ENCODE measurements around the gene BLOC1S5.

DNA sequence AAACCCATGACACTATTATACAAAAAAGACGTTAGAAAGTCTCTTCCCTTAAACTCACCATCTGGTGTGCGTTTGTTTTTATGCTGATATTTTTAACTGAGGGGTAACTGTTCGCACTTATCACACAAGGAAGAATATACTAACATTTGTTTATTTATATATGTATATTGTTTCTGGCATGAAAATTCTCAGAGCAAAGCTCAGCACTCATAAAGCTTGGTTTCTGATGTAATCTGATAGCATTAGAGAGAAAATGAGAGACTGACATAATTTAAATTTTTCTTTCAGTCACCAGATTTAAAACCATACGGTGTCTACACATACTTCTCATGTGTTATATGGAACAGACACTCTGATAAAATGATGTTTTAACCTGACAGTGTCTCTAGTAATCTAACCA is 6.9 kb downstream of the BLOC1S5 start:
- TF ChIP-seq, protein P1, sequence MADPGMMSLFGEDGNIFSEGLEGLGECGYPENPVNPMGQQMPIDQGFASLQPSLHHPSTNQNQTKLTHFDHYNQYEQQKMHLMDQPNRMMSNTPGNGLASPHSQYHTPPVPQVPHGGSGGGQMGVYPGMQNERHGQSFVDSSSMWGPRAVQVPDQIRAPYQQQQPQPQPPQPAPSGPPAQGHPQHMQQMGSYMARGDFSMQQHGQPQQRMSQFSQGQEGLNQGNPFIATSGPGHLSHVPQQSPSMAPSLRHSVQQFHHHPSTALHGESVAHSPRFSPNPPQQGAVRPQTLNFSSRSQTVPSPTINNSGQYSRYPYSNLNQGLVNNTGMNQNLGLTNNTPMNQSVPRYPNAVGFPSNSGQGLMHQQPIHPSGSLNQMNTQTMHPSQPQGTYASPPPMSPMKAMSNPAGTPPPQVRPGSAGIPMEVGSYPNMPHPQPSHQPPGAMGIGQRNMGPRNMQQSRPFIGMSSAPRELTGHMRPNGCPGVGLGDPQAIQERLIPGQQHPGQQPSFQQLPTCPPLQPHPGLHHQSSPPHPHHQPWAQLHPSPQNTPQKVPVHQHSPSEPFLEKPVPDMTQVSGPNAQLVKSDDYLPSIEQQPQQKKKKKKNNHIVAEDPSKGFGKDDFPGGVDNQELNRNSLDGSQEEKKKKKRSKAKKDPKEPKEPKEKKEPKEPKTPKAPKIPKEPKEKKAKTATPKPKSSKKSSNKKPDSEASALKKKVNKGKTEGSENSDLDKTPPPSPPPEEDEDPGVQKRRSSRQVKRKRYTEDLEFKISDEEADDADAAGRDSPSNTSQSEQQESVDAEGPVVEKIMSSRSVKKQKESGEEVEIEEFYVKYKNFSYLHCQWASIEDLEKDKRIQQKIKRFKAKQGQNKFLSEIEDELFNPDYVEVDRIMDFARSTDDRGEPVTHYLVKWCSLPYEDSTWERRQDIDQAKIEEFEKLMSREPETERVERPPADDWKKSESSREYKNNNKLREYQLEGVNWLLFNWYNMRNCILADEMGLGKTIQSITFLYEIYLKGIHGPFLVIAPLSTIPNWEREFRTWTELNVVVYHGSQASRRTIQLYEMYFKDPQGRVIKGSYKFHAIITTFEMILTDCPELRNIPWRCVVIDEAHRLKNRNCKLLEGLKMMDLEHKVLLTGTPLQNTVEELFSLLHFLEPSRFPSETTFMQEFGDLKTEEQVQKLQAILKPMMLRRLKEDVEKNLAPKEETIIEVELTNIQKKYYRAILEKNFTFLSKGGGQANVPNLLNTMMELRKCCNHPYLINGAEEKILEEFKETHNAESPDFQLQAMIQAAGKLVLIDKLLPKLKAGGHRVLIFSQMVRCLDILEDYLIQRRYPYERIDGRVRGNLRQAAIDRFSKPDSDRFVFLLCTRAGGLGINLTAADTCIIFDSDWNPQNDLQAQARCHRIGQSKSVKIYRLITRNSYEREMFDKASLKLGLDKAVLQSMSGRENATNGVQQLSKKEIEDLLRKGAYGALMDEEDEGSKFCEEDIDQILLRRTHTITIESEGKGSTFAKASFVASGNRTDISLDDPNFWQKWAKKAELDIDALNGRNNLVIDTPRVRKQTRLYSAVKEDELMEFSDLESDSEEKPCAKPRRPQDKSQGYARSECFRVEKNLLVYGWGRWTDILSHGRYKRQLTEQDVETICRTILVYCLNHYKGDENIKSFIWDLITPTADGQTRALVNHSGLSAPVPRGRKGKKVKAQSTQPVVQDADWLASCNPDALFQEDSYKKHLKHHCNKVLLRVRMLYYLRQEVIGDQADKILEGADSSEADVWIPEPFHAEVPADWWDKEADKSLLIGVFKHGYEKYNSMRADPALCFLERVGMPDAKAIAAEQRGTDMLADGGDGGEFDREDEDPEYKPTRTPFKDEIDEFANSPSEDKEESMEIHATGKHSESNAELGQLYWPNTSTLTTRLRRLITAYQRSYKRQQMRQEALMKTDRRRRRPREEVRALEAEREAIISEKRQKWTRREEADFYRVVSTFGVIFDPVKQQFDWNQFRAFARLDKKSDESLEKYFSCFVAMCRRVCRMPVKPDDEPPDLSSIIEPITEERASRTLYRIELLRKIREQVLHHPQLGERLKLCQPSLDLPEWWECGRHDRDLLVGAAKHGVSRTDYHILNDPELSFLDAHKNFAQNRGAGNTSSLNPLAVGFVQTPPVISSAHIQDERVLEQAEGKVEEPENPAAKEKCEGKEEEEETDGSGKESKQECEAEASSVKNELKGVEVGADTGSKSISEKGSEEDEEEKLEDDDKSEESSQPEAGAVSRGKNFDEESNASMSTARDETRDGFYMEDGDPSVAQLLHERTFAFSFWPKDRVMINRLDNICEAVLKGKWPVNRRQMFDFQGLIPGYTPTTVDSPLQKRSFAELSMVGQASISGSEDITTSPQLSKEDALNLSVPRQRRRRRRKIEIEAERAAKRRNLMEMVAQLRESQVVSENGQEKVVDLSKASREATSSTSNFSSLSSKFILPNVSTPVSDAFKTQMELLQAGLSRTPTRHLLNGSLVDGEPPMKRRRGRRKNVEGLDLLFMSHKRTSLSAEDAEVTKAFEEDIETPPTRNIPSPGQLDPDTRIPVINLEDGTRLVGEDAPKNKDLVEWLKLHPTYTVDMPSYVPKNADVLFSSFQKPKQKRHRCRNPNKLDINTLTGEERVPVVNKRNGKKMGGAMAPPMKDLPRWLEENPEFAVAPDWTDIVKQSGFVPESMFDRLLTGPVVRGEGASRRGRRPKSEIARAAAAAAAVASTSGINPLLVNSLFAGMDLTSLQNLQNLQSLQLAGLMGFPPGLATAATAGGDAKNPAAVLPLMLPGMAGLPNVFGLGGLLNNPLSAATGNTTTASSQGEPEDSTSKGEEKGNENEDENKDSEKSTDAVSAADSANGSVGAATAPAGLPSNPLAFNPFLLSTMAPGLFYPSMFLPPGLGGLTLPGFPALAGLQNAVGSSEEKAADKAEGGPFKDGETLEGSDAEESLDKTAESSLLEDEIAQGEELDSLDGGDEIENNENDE (IDR thresholded peaks at IDR 0.05; ENCODE audit: low read depth, low read length) = no peak
- TF ChIP-seq FOXA3 (CRISPR knock-in tag; conservative IDR thresholded peaks at IDR 0.05 in 1 of 2, IDR thresholded peaks at IDR 0.05 in 1 of 2) = no peak
- TF ChIP-seq GTF2F1 (IDR thresholded peaks at IDR 0.05; ENCODE audit: low read depth, low read length) = no peak
- TF ChIP-seq MTA2 (IDR thresholded peaks at IDR 0.05; ENCODE audit: low read depth) = no peak
- TF ChIP-seq, protein P2, sequence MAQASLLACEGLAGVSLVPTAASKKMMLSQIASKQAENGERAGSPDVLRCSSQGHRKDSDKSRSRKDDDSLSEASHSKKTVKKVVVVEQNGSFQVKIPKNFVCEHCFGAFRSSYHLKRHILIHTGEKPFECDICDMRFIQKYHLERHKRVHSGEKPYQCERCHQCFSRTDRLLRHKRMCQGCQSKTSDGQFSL (CRISPR knock-in tag; IDR thresholded peaks at IDR 0.05) = no peak
- TF ChIP-seq, protein P2 (tag; IDR thresholded peaks at IDR 0.05) = no peak
- no peak for TF ChIP-seq SIN3A (IDR thresholded peaks at IDR 0.05; ENCODE audit: borderline replicate concordance in 2 of 2, control insufficient read depth in 1 of 2, low read depth in 2 of 2, low read length in 2 of 2)
- TF ChIP-seq EP300 (IDR thresholded peaks at IDR 0.05; ENCODE audit: low read length) = no peak
- no peak for TF ChIP-seq POLR2A (conservative IDR thresholded peaks at IDR 0.05)
- TF ChIP-seq ZNF184 (CRISPR knock-in tag; IDR thresholded peaks at IDR 0.05) = no peak
- TF ChIP-seq ZNF766 (CRISPR knock-in tag; conservative IDR thresholded peaks at IDR 0.05) = no peak
- TF ChIP-seq, protein P3, sequence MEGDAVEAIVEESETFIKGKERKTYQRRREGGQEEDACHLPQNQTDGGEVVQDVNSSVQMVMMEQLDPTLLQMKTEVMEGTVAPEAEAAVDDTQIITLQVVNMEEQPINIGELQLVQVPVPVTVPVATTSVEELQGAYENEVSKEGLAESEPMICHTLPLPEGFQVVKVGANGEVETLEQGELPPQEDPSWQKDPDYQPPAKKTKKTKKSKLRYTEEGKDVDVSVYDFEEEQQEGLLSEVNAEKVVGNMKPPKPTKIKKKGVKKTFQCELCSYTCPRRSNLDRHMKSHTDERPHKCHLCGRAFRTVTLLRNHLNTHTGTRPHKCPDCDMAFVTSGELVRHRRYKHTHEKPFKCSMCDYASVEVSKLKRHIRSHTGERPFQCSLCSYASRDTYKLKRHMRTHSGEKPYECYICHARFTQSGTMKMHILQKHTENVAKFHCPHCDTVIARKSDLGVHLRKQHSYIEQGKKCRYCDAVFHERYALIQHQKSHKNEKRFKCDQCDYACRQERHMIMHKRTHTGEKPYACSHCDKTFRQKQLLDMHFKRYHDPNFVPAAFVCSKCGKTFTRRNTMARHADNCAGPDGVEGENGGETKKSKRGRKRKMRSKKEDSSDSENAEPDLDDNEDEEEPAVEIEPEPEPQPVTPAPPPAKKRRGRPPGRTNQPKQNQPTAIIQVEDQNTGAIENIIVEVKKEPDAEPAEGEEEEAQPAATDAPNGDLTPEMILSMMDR (IDR thresholded peaks at IDR 0.05 in 2 of 3, conservative IDR thresholded peaks at IDR 0.05 in 1 of 3; ENCODE audit: insufficient read depth in 2 of 3, low read depth in 1 of 3, low read length in 3 of 3) = no peak
- no peak for TF ChIP-seq CHD2 (IDR thresholded peaks at IDR 0.05; ENCODE audit: low read depth, low read length)
- no peak for TF ChIP-seq CBFA2T2 (conservative IDR thresholded peaks at IDR 0.05)
- no peak for TF ChIP-seq RAD51 (IDR thresholded peaks at IDR 0.05; ENCODE audit: borderline replicate concordance, low read depth)
